Colon (tissue), 2 donors: Measurements from ENCODE around the gene HLA-DRA.
A peak's percentile ranks its signal among the peaks of the same experiment; 100 is the strongest.

Source experiments
- FAIRE-seq: peaks from 2 replicates; lab custom pipeline; 2012; peaks lifted over from hg19 to GRCh38; lab: Jason Lieb, UNC
- donor health status: control.
- donor health status: control.

The HLA-DRA gene

GRCh38 chr6:32439602-32440214 lies at the start of gene HLA-DRA:
Gene HLA-DRA, plus strand, starts transcription at chr6:32439887. Its CDS starts 64 bp downstream, at chr6:32439951.
- FAIRE-seq, result peak; percentile 5

- FAIRE-seq, result no peak
Measured at GRCh38 chr6:32391505-32391904, 48.2 kb upstream of the HLA-DRA start.

- no peak for FAIRE-seq
Measured at GRCh38 chr6:32393665-32394420, 45.8 kb upstream of the HLA-DRA start.

DNA sequence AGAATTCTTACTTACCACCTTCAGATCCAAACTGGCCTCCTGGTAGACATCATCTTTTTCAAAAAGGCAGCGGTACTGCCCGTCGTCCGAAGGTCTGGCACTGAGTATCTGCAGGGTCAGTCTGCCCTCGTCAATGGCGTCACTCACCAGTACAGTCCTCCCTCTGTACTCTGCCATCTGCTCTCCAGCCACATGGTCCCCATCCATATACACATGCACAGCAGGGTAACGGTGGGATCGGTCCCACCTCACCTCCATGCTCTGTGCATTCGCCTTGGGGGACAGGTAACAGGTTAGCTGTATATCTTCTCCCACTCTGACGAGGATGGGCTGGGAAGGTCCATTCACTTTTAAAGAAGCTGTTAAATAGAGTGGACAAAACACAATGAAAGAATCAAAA lies 43.7 kb upstream of the HLA-DRA start:
- FAIRE-seq, result no peak

- FAIRE-seq, result no peak
Measured at GRCh38 chr6:32397252-32397920, 42.3 kb upstream of the HLA-DRA start.

GRCh38 chr6:32401284-32401963 lies 38.3 kb upstream of the HLA-DRA start:
- FAIRE-seq, result no peak

DNA sequence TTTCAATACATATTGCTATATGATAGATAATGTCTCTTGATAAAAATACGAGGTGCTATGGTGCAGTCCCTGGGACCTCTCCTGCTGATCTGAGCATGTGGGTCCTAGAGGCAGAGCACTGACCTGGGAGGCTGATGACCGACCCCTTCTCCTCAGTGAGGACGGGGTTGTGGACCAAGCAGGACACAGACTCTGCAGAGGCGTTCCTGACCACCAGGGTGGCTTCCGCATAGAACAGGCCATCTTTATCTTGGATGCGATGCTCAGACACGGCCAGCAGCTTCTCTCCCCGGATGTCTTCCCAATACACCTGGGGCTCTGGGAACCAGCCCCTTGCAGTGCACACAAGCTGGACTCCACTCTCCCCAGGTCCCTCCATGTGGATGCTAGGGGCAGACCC lies 36.9 kb upstream of the HLA-DRA start:
- FAIRE-seq, result no peak

DNA sequence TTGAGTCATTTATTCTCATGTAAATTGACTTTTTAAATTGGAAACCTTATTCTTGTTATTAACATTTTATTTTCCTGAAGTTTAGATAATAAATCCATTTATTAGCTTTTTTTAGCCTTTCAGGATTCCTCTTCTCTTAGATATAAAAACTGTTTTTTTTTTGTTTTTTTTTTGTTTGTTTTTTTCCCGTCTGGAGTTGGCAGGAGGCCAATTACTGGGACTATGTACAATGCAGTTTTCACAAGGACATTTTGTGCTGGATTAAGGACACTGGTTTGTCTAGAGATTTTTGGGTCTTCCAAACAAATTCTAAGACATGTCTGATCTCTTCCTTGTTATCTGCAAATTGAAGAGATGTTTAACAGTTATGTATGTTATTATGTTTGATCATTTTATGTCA lies 34.0 kb upstream of the HLA-DRA start:
- no peak for FAIRE-seq

GRCh38 chr6:32406197-32406596 lies 33.5 kb upstream of the HLA-DRA start:
- no peak for FAIRE-seq

DNA sequence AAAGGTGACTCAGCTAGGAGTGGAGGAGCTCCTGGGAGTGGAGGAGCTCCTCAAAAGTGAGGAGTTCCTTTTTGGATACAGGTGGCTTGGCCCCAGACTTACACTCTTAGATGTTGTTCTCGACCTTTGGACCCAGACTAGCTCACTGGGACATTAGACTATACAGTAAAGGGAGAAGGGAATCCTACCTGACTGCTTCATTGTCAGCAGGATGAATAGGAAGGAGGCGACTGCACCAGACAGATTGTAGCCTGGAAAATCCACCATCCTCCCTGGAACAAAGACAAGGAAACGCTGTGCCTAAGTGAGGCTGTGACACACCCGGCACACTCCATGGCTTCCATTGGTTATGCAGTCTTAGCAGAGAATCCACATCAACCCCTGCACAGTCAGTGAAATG lies 32.8 kb upstream of the HLA-DRA start, which contains the start of gene BTNL2:
TSS of gene BTNL2 (minus strand) at position 325 of the 400 bp plus-strand sequence. CDS start at position 267, 58 bp downstream.
- no peak for FAIRE-seq

DNA sequence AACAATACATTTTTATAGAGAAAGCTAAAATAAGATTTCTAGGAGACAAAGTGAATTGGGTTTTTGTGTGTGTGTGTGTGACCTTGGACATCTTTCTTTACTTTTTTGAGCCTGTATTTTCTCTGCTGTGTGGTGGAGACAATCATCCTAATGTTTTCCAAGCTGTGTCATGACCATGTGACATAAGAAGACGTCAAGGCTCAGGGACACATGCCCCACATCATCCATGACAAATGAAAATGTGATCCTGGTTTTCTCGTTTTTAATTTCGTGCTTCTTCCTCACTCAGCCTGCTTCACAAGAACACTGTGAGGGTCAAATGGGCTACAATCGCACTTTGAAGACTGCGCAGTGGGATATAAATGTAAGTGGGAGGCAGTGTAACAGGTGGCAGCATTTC lies 28.8 kb upstream of the HLA-DRA start:
- FAIRE-seq, result no peak

DNA sequence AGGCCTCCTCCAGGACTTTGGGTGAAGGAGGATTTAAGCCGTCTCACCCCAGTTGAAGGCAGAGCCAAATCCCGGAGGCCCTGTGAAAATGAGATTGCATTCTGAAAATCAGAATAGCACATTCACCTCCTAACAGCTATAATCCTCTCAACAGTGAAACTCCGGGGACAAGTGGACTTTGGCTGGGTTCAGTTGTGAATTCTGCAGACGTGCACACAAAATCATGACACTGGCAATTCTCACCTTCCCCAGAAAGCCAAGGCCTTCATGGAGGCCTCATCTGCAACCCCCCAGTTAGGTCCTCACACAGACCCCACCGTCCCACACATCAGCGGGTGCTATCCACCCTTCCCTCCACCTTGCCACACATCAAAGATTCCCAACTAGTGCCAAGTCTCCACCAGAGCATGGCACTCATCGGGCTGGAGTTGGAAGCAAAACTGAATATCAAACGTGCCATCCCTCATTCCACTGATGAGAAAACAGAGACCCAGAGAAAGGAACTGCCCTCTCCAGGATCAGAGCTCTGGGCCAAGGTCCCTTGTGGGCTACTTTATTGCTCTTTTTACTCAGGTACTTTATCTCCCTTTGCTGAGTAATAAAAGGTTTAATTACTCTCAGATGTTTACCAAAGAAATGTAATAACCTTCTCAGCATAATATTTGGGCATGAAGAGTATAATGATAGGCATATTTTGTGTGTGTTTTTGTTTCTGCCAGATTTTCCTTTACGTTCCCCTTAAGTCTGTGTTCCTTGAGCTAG lies 27.9 kb upstream of the HLA-DRA start:
- FAIRE-seq, result no peak

GRCh38 chr6:32413427-32414047 lies 26.1 kb upstream of the HLA-DRA start:
- no peak for FAIRE-seq

DNA sequence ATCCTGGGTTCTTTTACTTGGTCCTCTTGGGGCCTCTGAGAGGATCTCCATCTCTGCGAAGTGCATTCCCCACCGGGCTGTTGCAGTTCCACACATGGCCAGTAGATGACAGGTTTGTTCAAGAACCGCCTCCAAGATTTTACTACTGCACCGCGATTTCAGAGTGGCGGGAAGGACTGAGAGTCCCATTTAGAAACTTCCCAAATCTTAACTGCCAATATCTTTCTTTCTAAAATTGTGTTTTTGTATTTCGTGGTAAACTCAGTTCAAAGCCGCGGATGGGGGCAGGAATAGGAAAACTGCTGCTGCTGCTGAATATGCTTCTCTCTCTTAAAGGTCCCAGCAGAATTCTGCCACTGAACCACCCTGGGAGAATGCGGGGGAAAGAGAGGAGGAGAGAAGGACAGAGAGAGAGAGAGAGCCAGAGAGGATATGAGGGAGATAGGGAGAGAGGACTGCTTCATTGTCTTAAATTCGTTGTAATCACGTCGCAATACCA lies 24.1 kb upstream of the HLA-DRA start:
- no peak for FAIRE-seq

GRCh38 chr6:32416036-32416435 lies 23.7 kb upstream of the HLA-DRA start:
- no peak for FAIRE-seq

DNA sequence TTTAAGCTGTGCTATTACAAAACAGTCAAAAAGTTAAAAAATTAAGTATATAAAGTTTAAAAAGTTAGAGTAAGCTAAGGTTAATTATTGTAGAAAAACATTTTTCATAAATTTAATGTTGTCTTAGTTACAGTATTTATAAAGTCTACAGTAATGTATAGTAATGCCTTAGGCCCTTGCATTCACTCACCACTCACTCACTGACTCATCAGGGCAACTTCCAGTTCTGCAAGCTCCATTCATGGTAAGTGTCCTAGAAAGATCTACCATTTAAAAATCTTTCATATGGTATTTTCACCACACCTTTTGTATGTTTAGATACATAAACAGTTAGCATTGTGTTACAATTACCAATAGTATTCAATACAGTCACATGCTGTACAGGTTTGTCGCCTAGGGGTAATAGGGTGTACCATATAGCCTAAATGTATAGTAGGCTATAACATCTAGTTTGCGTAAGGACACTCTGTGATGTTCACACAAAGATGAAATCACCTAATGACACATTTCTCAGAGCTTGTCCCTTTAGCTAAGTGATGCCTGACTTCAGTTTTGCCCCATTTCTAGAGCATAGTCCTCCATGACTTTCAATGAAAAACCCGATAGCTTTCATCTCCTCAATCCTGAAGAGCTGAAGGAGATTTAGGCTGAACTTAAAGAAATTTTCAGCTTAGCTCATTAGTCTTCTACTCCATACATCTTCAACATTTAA lies 14.9 kb upstream of the HLA-DRA start:
- FAIRE-seq, result no peak

GRCh38 chr6:32426338-32426737 lies 13.3 kb upstream of the HLA-DRA start:
- no peak for FAIRE-seq

DNA sequence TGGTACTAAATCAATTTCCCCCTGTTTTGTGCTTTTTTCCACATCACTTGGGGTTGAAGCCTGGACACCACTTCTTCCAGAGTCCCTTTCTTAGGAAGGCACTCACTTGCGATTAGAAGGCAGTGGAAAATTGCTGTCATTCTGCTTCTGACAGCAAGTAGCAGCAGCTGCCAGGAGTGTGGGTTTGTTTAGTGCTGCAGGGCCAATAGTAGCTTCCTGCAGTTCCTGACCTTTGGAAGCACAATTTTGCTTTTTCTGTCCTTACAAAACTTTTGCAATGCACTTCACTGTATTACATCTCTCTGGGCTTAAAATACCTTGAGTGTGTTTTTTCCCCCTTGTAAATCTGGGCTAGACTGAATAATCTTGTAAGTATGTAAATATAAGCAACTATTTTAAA lies 12.5 kb upstream of the HLA-DRA start:
- no peak for FAIRE-seq

DNA sequence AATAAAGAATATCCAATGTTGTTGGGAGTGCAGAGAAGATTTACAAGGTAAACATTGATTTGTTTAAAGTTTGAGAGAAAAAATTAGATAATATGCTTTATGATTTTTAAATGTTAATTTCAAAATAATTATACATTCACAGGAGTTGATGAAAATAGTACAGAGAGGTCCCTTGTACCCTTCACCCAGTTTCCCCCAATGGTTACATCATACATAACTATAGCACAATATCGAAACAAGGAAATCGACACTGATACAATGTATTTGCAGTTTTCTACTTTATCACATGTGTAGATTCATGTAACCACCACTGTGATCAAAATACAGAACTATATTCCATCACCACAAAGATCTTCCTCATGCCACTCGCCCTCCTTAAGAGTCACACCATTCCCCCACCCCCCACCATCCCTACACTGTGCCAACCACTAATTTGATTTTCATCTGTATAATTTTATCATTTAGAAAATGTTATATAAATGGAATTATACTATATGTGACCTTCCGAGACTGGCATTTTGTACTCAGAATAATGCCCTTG lies 11.7 kb upstream of the HLA-DRA start:
- FAIRE-seq, result no peak

GRCh38 chr6:32430179-32430578 lies 9.5 kb upstream of the HLA-DRA start:
- no peak for FAIRE-seq
